CD4-positive, alpha-beta memory T cell (primary cell): ENCODE results near the gene TRIM63. TPM values are rescaled to one million over a fixed set of nuclear protein-coding genes. Genes with fewer than 3 reads are reported as not detected.

Experiments used
- CTCF ChIA-PET: fragments of 350-600 bp; sonication (Branson Sonifier 250); formaldehyde crosslinking; loops from one replicate; lab custom pipeline; 2021; ENCODE audit warnings: inconsistent platforms; ENCODE audit not compliant: partially characterized antibody; lab: Charles Lee
- POLR2A ChIA-PET: fragments of 350-600 bp; sonication (Branson Sonifier 250); formaldehyde crosslinking; loops from one replicate; lab custom pipeline; 2021; ENCODE audit not compliant: partially characterized antibody; lab: Charles Lee
- DNase-seq, 5 donors: peaks; one replicate each; pipeline versions ENCODE4 v3.0.0 to v3.0.0-alpha.2; 2020 to 2022; ENCODE audit warnings: mixed read lengths in 1 of 5
- H3K27ac ChIP-seq: one replicate; pipeline ENCODE4 v1.7.0; 2013; ENCODE audit warnings: low read depth, low read length
- H3K27me3 ChIP-seq: 2 replicates; pipeline ENCODE4 v1.7.0; 2013; ENCODE audit warnings: mild to moderate bottlenecking, low read length, moderate library complexity; ENCODE audit not compliant: insufficient read depth
- H3K36me3 ChIP-seq: 2 replicates; pipeline ENCODE4 v1.7.0; 2013; ENCODE audit warnings: mild to moderate bottlenecking, low read length, moderate library complexity; ENCODE audit not compliant: insufficient read depth
- H3K4me1 ChIP-seq: 2 replicates; pipeline ENCODE4 v1.7.0; 2013; ENCODE audit warnings: mild to moderate bottlenecking, low read length, moderate library complexity; ENCODE audit not compliant: insufficient read depth
- H3K4me3 ChIP-seq, 2 donors: one replicate each; pipeline ENCODE4 v1.7.0; 2013; ENCODE audit warnings: low read length in 2 of 2, mild to moderate bottlenecking in 1 of 2
- H3K9me3 ChIP-seq, 2 donors: one replicate each; pipeline ENCODE4 v1.7.0; 2013; ENCODE audit warnings: low read length in 2 of 2, control low read depth in 1 of 2; ENCODE audit not compliant: control insufficient read depth in 1 of 2
- H3K27ac Mint-ChIP-seq, 7 donors: one replicate each; pipeline ENCODE4 v1.8.0; 2020 to 2021; ENCODE audit warnings: mixed read lengths in 7 of 7, mild to moderate bottlenecking in 6 of 7, inconsistent platforms in 3 of 7, moderate library complexity in 3 of 7
- H3K27me3 Mint-ChIP-seq, 2 donors: one replicate each; pipeline ENCODE4 v1.8.0; 2020 to 2021; ENCODE audit warnings: mixed read lengths in 2 of 2
- H3K36me3 Mint-ChIP-seq, 2 donors: one replicate each; pipeline ENCODE4 v1.8.0; 2020 to 2021; ENCODE audit warnings: mixed read lengths in 2 of 2, inconsistent platforms in 1 of 2, mild to moderate bottlenecking in 1 of 2
- H3K4me1 Mint-ChIP-seq, 4 donors: one replicate each; pipeline ENCODE4 v1.8.0; 2020 to 2021; ENCODE audit warnings: mixed read lengths in 4 of 4, mild to moderate bottlenecking in 1 of 4
- H3K4me3 Mint-ChIP-seq, 8 donors: one replicate each; pipeline ENCODE4 v1.8.0; 2020 to 2021; ENCODE audit warnings: mixed read lengths in 8 of 8, mild to moderate bottlenecking in 7 of 8, moderate library complexity in 6 of 8, inconsistent platforms in 3 of 8
- H3K9me3 Mint-ChIP-seq, 8 donors: one replicate each; pipeline ENCODE4 v1.8.0; 2020 to 2021; ENCODE audit warnings: mixed read lengths in 8 of 8, mild to moderate bottlenecking in 5 of 8, inconsistent platforms in 3 of 8, moderate library complexity in 1 of 8
- intact Hi-C: fragments of 100-400 bp; cut with micrococcal nuclease; formaldehyde crosslinking; loops from one replicate; pipeline ENCODE4 v1.15.1; 2023
- polyA plus RNA-seq, 2 donors: library from polyadenylated mRNA; unstranded; fragments of 300-500 nt; fragmentation: Illumina TruSeq; gene quantifications; one replicate each; pipeline ENCODE4 v1.2.3, GENCODE V29; 2021
- total RNA-seq, 2 experiments: library from RNA; stranded (reverse); gene quantifications; one replicate each; pipeline ENCODE4 v1.2.3, GENCODE V29; 2021

The TRIM63 gene
- total and polyA plus RNA-seq, 4 experiments from 2014 or later: not detected

DNA sequence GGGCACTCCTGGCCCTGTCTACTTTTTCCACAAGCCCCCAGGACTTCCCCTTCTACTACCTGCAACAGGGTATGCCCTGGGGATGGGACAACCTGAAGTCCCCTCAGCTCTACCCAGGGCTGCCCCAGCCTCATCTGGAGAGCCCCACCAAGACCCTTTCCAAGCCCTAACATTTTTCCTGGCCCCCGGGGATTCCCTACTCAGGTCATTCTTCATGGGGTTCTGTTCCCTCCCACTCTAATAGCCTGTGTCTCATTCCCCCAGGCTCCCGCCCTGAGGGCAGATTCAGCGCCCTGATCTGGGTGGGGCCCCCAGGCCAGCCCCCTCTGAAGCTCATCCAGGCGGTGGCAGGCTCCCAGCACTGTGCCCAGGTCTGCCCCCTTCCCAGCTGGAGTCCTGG, 36.2 kb downstream of the TRIM63 start:
- peaks cover 3 to 20% (median 11%) of the 10 kb centered on the region in 4 donors for H3K4me1 Mint-ChIP-seq
- H3K36me3 Mint-ChIP-seq: peaks cover 0 to 7% of the 10 kb centered on the region in 2 donors
- H3K27me3 Mint-ChIP-seq: peaks cover 1 to 2% of the 10 kb centered on the region in 2 donors
- H3K4me3 ChIP-seq: no peak overlapping the region
- no peak overlapping the region for H3K27ac ChIP-seq
- H3K9me3 ChIP-seq: no peaks in the 10 kb centered on the region
- H3K27me3 ChIP-seq: no peaks in the 10 kb centered on the region
- H3K9me3 Mint-ChIP-seq: no peaks in the 10 kb centered on the region
- POLR2A ChIA-PET: interaction anchor here (0.6 kb wide), 1 partner anchor 422 kb away, joined by 4 read pairs; no protein-coding TSS in a partner anchor
- no peak for DNase-seq
- intact Hi-C loops: no loop called here
- H3K4me1 ChIP-seq: peaks cover 13% of the 10 kb centered on the region
- no peak overlapping the region for H3K27ac Mint-ChIP-seq
- no peak overlapping the region for H3K4me3 Mint-ChIP-seq
- H3K36me3 ChIP-seq: no peaks in the 10 kb centered on the region
- CTCF ChIA-PET: no interaction called here

DNA sequence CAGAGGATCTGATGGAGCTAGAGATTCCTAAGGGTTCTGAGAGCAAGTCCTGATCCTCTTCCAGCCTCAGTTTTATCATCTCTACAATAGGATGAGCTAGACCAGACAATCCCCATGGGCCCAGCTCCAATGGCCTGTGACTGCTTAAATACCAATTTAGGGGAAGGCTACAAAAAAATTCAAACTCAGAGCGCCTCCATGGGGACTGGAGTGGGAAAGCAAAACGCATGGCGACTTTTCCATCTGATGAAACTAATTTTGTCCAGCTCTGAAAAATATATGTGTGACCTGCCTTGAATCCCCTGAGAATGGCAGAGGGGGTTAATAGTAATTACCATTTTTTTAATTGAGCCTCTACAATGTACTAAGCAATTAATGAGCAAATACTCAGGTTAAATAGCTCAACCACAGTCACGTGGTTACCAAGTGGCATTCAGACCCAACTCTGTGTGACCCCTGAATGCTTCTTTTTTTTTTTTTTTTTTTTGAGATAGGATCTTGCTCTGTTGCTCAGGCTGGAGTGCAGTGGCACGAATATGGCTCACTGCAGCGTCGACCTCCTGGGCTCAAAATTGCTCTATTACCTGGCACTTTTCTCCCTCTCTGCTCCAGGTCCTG, 37.5 kb downstream of the TRIM63 start:
- Histone ChIP-seq H3K27ac (no peak overlapping the region), H3K4me1 (peaks cover 7% of the 10 kb centered on the region), H3K9me3 (no peaks in the 10 kb centered on the region), H3K36me3 (no peaks in the 10 kb centered on the region), H3K27me3 (no peaks in the 10 kb centered on the region), H3K4me3 (no peak overlapping the region)
- H3K4me3 Mint-ChIP-seq: no peak overlapping the region
- no peaks in the 10 kb centered on the region for H3K9me3 Mint-ChIP-seq
- H3K36me3 Mint-ChIP-seq: peaks cover 0 to 1% of the 10 kb centered on the region in 2 donors
- no peak for DNase-seq
- H3K27ac Mint-ChIP-seq: no peak overlapping the region
- H3K27me3 Mint-ChIP-seq: peaks cover 1 to 2% of the 10 kb centered on the region in 2 donors
- ChIA-PET POLR2A (no interaction called here), CTCF (interaction anchor here (1.4 kb wide), 1 partner anchor 9 kb away, joined by 6 read pairs; no protein-coding TSS in a partner anchor)
- H3K4me1 Mint-ChIP-seq: peaks cover 3 to 8% (median 7%) of the 10 kb centered on the region in 4 donors
- intact Hi-C loops: no loop called here

- H3K4me3 ChIP-seq: no peak overlapping the region
- Mint-ChIP-seq H3K9me3 (no peaks in the 10 kb centered on the region), H3K36me3 (no peaks in the 10 kb centered on the region), H3K27ac (no peak overlapping the region), H3K4me1 (peaks cover 0 to 1% (median under 1%) of the 10 kb centered on the region in 4 donors), H3K27me3 (peaks cover 1 to 2% of the 10 kb centered on the region in 2 donors), H3K4me3 (no peak overlapping the region)
- no peaks in the 10 kb centered on the region for H3K36me3 ChIP-seq
- H3K9me3 ChIP-seq: no peaks in the 10 kb centered on the region
- intact Hi-C loops: no loop called here
- ChIA-PET POLR2A (no interaction called here), CTCF (interaction anchor here (1.0 to 1.4 kb wide), 2 partner anchors 9 to 30 kb away, joined by 3 to 6 read pairs; no protein-coding TSS in a partner anchor)
- H3K4me1 ChIP-seq: no peaks in the 10 kb centered on the region
- DNase-seq: no peak
- no peak overlapping the region for H3K27ac ChIP-seq
- H3K27me3 ChIP-seq: no peaks in the 10 kb centered on the region
Observed at GRCh38 chr1:26029054-26029863, 38.2 kb downstream of the TRIM63 start.

DNA sequence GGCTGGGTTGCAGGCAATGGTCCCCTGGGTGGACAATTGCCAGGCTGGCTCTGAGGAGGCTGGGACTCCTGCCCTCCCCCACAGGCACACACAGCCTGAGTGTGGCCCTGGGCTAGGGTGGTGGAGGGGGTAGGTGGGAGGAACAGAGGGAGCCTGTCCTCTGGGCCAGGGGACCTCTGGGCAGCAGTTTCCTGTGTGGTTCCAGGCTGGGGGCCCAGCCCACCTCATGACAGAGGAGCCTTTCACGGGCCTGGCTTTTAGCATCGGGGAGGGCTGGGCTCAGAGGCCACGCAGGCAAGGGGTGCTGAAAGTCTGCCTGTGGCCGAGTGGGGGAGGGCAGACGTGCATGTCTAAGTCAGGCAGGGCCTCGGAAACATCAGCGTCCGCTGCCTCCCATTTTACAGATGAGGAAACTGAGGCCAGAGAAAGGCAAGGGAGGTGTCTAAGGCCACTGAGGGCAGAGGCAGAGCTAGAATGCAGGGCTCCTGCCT, 38.9 kb downstream of the TRIM63 start:
- CTCF ChIA-PET: interaction anchor here (1.0 kb wide), 1 partner anchor 29 kb away, joined by 3 read pairs; no protein-coding TSS in a partner anchor

GRCh38 chr1:26027716-26028489, 39.5 kb downstream of the TRIM63 start:
- Mint-ChIP-seq H3K9me3 (no peaks in the 10 kb centered on the region), H3K36me3 (no peaks in the 10 kb centered on the region), H3K27ac (peak overlapping the region in 1 of 7 donors; percentile 74), H3K27me3 (peaks cover 1 to 2% of the 10 kb centered on the region in 2 donors), H3K4me3 (no peak overlapping the region), H3K4me1 (peaks cover 0 to 1% (median 0%) of the 10 kb centered on the region in 4 donors)
- no peaks in the 10 kb centered on the region for H3K27me3 ChIP-seq
- H3K4me1 ChIP-seq: no peaks in the 10 kb centered on the region
- H3K9me3 ChIP-seq: no peaks in the 10 kb centered on the region
- intact Hi-C loops: no loop called here
- H3K4me3 ChIP-seq: no peak overlapping the region
- ChIA-PET POLR2A (no interaction called here), CTCF (interaction anchor here (0.7 to 1.7 kb wide), 3 partner anchors 8 to 133 kb away, joined by 3 to 15 read pairs (median 3); no protein-coding TSS in a partner anchor)
- no peak for DNase-seq
- no peaks in the 10 kb centered on the region for H3K36me3 ChIP-seq
- H3K27ac ChIP-seq: no peak overlapping the region

More for the DNA sequence above, 38.9 kb downstream of the TRIM63 start:
- H3K9me3 ChIP-seq: no peaks in the 10 kb centered on the region
- POLR2A ChIA-PET: no interaction called here
- no peak overlapping the region for H3K4me3 ChIP-seq
- Mint-ChIP-seq H3K27me3 (peaks cover 1 to 2% of the 10 kb centered on the region in 2 donors), H3K36me3 (no peaks in the 10 kb centered on the region), H3K4me1 (peaks cover 0 to 1% (median 0%) of the 10 kb centered on the region in 4 donors), H3K27ac (no peak overlapping the region), H3K9me3 (no peaks in the 10 kb centered on the region), H3K4me3 (no peak overlapping the region)
- intact Hi-C loops: no loop called here
- no peaks in the 10 kb centered on the region for H3K36me3 ChIP-seq
- DNase-seq: no peak
- H3K27ac ChIP-seq: no peak overlapping the region
- no peaks in the 10 kb centered on the region for H3K27me3 ChIP-seq
- H3K4me1 ChIP-seq: no peaks in the 10 kb centered on the region

GRCh38 chr1:26025517-26025916, 41.9 kb downstream of the TRIM63 start:
- Mint-ChIP-seq H3K36me3 (no peaks in the 10 kb centered on the region), H3K27ac (peak overlapping the region in 1 of 7 donors; percentile 29), H3K4me1 (peaks cover 0 to 1% (median 0%) of the 10 kb centered on the region in 4 donors), H3K4me3 (no peak overlapping the region), H3K27me3 (no peaks in the 10 kb centered on the region), H3K9me3 (no peaks in the 10 kb centered on the region)
- ChIA-PET POLR2A (no interaction called here), CTCF (no interaction called here)
- intact Hi-C loops: no loop called here
- no peaks in the 10 kb centered on the region for H3K36me3 ChIP-seq
- no peaks in the 10 kb centered on the region for H3K4me1 ChIP-seq
- H3K9me3 ChIP-seq: no peaks in the 10 kb centered on the region
- no peak overlapping the region for H3K4me3 ChIP-seq
- no peak for DNase-seq
- no peaks in the 10 kb centered on the region for H3K27me3 ChIP-seq
- H3K27ac ChIP-seq: no peak overlapping the region
